RPMI7951 (cell line): ENCODE data around the gene PGAM1. TPM values are rescaled to one million over a fixed set of nuclear protein-coding genes. Genes with fewer than 3 reads are reported as not detected.
A peak's percentile ranks its signal among the peaks of the same experiment; 100 is the strongest.
"Not testable (repeated sequence)": the region's sequence is repeated elsewhere in the genome, so short reads cannot be mapped to it uniquely, and the experiment has no call there.

Experiments
- DNase-seq: peaks from one replicate; pipeline ENCODE4 v3.0.0-alpha.2; 2012; ENCODE audit warnings: low read depth
- total RNA-seq: library from RNA; depleted of rRNA; stranded (reverse); fragments of >200 nt; shearing (Covaris generic); gene quantifications from 2 replicates; pipeline ENCODE4 v1.2.3, GENCODE V29; 2014

The PGAM1 gene
- total RNA-seq, 1 experiment from 2014 or later = 1,010 TPM

- DNase-seq = no peak
Measured at GRCh38 chr10:97407952-97408248, 18.1 kb upstream of the PGAM1 start.

DNA sequence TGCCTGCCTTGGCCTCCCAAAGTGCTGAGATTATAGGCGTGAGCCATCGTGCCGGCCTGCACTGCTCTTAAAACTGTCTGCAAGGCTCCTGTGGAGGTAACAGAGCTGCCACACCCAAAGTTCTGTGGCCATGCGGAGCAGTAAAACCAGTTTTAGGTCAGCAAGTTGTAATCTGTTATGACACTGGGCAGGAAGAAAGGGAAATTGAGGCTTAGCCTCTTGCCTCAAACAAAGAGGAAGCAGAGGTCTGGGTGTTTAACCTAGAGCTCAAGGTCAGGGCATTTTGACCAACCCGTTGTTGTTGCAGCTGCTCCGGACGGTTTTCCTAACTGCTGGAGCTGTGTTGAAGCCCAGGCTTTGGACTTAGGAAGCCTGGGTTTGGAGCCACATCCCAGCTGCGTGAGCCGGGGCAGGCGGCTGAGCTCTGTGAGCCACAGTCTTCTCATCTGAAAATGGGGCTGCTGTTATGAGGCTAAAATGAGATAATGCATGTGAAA, 17.4 kb upstream of the PGAM1 start:
- DNase-seq = no peak

GRCh38 chr10:97411406-97411805, 14.6 kb upstream of the PGAM1 start:
- peak; percentile 38 for DNase-seq

- no peak for DNase-seq
Measured at GRCh38 chr10:97412891-97413304, 13.1 kb upstream of the PGAM1 start.

- DNase-seq = no peak
Measured at GRCh38 chr10:97416565-97416964, 9.4 kb upstream of the PGAM1 start.

DNA sequence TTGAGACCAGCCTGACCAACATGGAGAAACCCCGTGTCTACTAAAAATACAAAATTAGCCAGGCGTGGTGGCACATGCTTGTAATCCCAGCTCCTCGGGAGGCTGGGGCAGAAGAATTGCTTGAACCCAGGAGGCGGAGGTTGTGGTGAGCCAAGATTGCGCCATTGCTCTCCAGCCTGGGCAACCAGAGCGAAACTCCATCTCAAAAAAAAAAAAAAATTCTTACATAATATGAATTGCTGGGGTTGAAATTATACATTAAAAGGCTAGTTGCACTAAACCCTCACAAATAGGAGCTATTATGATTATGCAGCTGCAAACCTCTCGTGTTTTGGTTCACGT, 2.3 kb upstream of the PGAM1 start:
- not testable (repeated sequence) for DNase-seq

DNA sequence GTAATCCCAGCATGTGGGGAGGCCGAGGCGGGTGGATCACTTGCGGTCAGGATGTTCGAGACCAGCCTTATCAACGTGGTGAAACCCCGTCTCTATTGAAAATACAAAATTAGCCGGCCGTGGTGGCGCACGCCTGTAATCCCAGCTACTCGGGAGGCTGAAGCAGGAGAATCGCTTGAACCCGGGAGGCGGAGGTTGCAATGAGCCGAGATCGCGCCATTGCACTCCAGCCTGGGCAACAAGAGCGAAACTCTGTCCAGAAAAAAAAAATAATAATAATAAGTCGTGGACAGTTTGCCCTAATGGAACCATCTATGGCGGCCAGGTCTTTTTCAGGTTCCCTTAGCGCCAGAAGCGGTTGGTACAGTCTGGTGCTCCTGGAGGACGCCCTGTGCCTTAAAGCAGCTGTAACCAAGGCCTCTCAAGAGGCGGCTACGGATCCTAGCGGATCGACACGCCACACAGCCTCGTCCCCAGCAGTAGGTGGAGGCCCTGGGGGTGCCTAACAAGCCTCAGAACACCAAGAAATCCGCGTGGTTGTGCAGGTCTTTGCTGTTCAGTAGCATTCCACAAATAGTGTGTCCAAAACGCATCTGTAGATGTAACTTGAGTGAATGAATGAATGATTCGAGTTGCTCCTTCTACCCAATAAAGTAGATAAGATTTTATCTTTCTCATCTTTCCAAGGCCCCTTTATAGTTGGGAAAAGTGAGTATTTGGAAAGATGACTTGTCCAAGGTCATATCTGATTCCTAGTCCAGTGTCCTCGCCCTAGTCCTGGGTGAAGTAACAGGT, 982 bp downstream of the PGAM1 start:
- no peak for DNase-seq

DNA sequence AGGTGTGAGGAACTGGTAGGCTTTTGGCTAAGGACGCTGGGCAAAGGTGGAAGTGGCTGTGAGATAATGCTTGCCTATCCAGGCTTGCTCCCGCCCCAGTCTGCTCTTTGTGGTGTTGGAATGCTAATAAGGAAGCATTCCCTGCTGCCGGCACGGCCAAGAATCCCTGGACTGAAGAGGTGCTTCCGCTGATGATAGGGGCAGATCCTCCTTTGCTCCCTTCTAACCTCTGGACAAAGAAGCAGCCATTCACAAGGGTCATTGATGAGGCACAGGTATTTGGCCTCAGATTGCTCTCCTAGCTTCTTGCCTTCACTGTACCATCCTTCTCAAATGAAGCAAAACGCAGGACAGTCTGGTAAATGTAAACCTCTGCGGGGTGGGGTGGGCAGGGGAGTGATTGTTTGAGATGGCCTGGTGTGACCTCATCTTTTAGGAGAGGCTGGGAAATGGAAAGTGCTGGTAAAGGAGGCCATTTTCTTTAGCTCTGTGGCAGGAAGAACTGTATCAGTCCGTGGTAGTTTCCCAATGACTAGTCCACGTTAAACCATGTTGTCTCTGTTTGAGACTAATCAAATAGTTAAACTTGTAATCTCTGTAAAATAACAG, 1.7 kb downstream of the PGAM1 start:
- DNase-seq = peak; percentile 35

DNA sequence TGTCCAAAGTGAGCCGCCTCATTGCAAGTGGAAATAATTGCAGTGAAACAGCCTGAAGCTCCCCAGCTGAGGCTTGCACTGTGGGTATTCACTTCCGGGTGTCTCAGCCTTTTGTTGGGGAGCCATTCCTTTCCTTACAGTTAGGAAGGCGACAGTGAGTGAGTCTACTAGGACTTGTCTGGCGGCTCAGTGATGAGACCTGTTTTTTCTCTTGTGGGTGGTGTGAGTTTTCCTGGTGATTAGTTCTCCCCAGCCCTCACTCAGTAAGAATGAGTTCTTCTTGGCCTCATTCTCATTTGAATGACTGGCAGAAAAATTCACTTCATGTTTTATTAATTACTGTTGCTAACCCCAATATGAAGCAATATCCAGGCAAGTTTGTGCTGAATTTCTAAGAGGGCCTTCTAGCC, 2.6 kb downstream of the PGAM1 start:
- peak; percentile 31 for DNase-seq

- no peak for DNase-seq
Measured at GRCh38 chr10:97434055-97434454, 8.1 kb downstream of the PGAM1 start.

DNA sequence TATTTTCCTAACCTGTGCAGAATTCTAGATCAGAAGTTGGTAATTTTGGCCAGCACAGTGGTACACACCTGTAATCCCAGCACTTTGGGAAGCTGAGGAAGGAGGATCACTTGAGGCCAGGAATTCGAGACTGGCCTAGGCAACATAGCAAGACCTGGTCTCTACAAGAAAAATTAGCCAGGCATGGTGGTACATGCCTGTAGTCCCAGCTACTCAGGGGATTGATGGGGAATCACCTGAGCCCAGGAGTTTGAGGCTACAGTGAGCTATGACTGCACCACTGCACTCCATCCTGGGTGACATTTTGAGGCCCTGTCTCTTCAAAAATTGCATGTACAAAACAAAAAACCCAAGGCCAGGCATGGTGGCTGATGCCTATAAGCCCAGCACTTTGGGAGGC, 8.6 kb downstream of the PGAM1 start:
- no peak for DNase-seq

DNA sequence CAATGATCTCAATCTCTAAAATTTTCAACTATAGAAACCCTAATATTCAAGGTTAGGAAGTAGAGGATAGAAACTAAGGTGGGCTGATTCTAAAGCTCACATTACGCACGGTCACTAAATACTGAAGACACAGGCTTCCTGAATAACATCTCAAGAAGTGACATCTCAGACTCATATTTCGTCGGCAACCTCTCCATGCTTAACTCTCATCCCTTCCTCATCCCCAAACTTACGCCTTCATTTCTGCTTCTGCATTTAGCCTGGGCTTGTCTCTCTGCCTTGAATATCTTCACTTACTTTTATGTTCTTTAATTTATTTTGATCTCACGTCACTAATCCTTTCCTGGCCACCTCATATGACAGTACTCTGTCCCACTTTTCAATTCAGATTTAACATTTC, 9.2 kb downstream of the PGAM1 start:
- DNase-seq = no peak

DNA sequence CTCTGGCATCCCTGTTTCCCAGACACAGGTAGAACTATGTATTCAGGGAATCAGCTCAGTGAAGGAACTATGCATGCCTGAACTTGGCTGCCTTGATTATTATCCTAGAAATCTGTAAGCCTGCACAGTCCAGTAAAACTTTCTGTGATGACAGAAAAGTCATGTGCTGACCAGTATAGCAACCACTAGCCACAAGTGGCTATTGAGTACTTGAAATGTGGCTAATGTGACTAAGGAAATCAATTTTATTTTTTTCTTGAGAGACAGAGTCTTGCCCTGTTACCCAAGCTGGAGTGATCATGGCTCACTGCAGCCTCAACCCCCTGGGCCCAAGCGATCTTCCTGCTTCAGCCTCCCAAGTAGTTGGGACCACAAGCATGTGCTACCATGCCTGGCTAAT, 16.3 kb downstream of the PGAM1 start:
- DNase-seq = no peak

DNA sequence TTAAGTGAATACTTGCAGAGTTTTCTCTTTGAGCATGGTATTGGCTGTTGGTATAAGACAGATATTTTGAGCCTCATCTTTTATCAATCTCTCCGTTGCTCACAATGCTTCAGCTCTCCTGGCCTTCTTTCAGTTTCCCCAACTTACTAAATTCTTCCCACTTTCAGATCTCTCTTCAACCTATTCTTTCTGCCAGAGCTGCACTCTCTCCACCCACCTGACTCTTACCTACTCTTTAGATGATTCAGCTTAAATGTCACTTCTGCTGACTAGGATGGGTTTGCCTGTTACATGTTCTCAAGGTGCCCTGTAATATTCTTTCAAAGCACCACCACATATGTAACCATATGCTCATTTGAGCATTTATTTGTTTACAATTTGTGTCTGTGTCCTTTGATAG, 18.2 kb downstream of the PGAM1 start:
- DNase-seq = no peak

- no peak for DNase-seq
Measured at GRCh38 chr10:97445357-97445721, 19.3 kb downstream of the PGAM1 start.

DNA sequence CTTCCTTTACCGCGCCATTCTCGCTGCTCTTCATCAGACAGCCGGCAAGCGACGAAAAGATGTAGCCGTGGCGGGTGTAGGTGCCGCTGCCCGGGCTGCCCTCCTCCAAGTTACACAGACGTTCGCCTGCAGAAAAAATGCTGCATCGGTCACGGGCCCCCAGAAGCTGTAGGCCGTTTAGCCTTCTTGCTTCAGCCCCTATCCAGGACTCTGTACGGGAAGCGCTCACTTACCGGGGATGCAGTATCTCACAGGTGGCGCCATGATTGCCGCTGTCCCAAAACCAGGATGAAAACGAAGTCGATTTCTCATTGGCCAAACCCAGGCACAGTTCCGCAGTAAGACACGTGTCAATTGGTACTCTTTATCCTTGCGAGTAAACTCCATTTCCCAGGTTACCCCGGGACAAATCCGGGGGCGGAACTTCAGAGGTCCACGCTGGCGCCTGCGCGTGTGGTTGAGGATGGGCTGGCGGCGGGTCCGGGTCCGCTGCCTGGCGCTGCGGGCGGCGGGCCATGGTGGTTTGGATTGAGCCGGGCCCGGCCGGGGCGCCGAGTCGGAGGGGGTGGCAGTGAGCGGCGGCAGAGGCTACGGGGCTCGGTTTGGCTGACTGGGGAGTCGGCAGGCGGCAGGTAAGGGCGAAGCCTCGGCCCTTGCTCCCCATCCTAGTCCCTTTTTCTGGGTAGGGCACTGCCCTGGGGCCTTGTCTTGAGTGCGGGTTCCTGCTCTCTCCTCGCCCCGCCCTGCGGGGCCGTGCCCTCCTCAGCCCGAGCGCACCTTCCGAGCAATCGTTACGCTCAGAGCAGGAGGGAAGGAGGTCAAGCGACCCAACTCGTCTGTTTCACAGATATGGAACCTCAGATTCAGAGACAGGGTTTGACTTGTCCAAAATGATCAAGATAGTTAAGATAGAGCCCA, 20.0 kb downstream of the PGAM1 start, which contains the start of the genes EXOSC1 and ZDHHC16:
TSS of gene EXOSC1 (minus strand) at position 285 of the 918 bp plus-strand sequence. CDS start at position 264, 21 bp downstream.
TSS of gene ZDHHC16 (plus strand) at position 454 of the 918 bp plus-strand sequence. CDS start 5,501 bp downstream, outside the sequence.
- DNase-seq = peak; percentile 93

- DNase-seq = no peak
Measured at GRCh38 chr10:97450828-97451227, 24.8 kb downstream of the PGAM1 start.

GRCh38 chr10:97451605-97452004, 25.6 kb downstream of the PGAM1 start:
- no peak for DNase-seq

DNA sequence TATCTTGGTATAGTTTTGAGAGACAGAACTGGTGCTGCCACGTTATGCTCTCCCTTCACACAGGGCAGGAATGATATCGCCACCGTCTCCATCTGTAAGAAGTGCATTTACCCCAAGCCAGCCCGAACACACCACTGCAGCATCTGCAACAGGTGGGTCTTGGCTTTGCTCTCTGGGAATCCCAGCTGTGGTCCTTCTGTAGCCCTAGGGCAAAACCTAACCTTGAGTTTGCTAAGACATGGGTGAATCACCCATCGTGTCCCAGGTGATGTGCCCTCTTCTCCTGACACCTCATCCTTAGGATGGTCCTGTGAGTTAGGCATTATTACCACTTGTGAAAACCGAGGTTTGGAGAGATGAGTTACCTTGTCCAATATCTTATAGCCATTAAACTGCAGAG, 26.4 kb downstream of the PGAM1 start:
- no peak for DNase-seq

DNA sequence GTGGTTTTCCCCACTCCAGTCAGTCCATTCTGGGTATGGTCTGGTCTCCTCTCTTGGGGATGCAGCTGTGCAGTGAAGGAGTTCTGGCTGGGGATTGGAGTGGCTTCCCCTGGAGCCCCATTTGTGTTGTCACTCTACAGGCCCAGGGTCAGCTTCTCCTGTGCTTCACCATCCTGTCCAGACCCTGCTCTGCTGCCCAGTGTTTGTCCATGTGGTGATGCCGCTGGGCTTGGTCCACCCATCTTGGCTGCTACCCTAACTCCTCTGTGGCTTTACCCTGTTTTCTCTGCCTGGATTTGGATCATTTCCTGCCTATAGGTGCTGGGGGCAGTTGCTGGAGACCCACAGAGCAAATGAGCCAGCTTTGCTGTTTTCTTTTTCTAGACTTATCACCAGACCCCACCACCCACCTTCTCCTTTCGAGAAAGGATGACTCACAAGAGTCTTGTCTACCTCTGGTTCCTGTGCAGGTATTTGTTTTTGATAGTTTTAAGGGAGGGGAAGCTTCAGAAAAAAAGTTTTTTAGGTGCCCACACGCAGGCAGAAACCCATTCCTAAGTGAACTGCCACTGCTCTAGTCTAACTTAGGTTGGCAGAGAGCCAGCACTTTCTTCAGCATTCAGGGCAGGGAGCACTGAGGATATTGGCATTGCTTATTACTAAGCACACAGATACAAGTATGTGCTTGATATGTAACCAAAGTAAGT, 28.5 kb downstream of the PGAM1 start:
- no peak for DNase-seq

- peak; percentile 25 for DNase-seq
Measured at GRCh38 chr10:97456034-97456685, 30.2 kb downstream of the PGAM1 start.
